Peyer's patch (tissue), 4 donors: Measurements from ENCODE around the gene IL3. TPM values are rescaled to one million over a fixed set of nuclear protein-coding genes. Genes with fewer than 3 reads are reported as not detected.

Source experiments
- DNase-seq, 3 donors: peaks; one replicate each; pipeline ENCODE4 v3.0.0-alpha.2; 2017 to 2019
- H3K27ac ChIP-seq, 4 donors: fragments of 200-600 bp; sonication (generic); one replicate each; pipeline ENCODE4 v1.5.1; 2016 to 2019
- H3K27me3 ChIP-seq, 2 donors: fragments of 200-600 bp; sonication (generic); one replicate each; pipeline ENCODE4 v1.5.1; 2019
- H3K36me3 ChIP-seq, 3 donors: fragments of 200-600 bp; sonication (generic); one replicate each; pipeline ENCODE4 v1.5.1; 2016 to 2019
- H3K4me1 ChIP-seq, 4 donors: fragments of 200-600 bp; sonication (generic); one replicate each; pipeline ENCODE4 v1.5.1; 2016 to 2019
- H3K4me3 ChIP-seq, 4 donors: fragments of 200-600 bp; sonication (generic); 1 replicate in 3 of 4; 2 replicates in 1 of 4; pipeline ENCODE4 v1.5.1; 2016 to 2019; ENCODE audit warnings: mild to moderate bottlenecking in 1 of 4
- H3K9me3 ChIP-seq, 4 donors: fragments of 200-600 bp; sonication (generic); one replicate each; pipeline ENCODE4 v1.5.1; 2016 to 2019; ENCODE audit warnings: mild to moderate bottlenecking in 1 of 4
- POLR2A ChIP-seq, 2 donors: fragments of 450-650 bp; IDR thresholded peaks; one replicate each; pipeline ENCODE4 v1.5.1; 2017; ENCODE audit warnings: antibody characterized with exemption in 2 of 2, mild to moderate bottlenecking in 2 of 2, moderate library complexity in 2 of 2
- total RNA-seq, 4 donors: library from RNA; depleted of rRNA; stranded (reverse); fragments of >200 nt; gene quantifications; one replicate each; pipeline ENCODE4 v1.1.0, GENCODE V29; 2016
- TF ChIP-seq, protein P1 (sequence below), 6 experiments: fragments of 450-650 bp in 4 of 6; fragments of 200-600 bp in 2 of 6; sonication (generic) in 1 of 6; IDR thresholded peaks; one replicate each; pipeline ENCODE4 v1.5.1; 2017 to 2019; ENCODE audit warnings: antibody characterized with exemption in 6 of 6, mild to moderate bottlenecking in 3 of 6, moderate library complexity in 1 of 6

The IL3 gene
- total RNA-seq, 4 donors from 2014 or later, result not detected

DNA sequence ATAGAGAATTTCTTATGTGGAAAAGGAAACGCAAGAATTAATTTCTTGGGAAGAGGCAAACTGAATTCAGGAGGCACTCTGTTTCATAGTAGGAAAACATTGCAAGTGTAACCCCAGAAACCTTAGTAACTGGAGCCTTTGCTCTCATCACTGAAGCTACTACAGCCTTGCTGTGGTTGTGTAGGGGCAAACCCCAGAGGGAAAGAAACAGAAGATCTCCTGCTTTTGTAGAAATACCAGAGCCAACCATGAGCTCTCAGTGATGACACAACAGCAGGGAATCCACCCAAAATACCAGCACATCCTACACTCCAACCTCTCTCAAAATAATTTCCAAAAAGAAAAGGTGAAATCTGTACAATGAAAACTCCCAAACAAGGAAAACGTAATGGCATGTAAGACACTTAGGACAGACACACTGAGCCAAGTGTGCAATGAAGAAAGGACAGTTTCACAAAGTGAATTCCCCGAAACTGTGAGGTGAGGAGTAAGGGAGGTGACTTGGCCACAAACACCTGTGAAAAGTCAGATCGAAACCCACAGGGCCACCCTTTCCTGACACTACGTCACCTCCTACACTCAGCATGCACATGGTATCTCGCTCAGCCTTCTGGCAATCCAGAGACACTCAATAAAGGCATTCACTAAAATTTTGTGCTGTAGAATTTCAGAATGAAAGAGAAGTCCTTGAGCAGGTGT is 40.4 kb upstream of the IL3 start:
- Histone ChIP-seq H3K36me3 (no peaks in the 10 kb centered on the region), H3K27me3 (no peaks in the 10 kb centered on the region), H3K4me1 (peaks cover 0 to 5% (median 2%) of the 10 kb centered on the region in 4 donors), H3K9me3 (no peaks in the 10 kb centered on the region), H3K4me3 (no peak overlapping the region), H3K27ac (no peak overlapping the region)
- peak in 2 of 3 donors; percentile 47 to 70 for DNase-seq
- TF ChIP-seq, protein P1, sequence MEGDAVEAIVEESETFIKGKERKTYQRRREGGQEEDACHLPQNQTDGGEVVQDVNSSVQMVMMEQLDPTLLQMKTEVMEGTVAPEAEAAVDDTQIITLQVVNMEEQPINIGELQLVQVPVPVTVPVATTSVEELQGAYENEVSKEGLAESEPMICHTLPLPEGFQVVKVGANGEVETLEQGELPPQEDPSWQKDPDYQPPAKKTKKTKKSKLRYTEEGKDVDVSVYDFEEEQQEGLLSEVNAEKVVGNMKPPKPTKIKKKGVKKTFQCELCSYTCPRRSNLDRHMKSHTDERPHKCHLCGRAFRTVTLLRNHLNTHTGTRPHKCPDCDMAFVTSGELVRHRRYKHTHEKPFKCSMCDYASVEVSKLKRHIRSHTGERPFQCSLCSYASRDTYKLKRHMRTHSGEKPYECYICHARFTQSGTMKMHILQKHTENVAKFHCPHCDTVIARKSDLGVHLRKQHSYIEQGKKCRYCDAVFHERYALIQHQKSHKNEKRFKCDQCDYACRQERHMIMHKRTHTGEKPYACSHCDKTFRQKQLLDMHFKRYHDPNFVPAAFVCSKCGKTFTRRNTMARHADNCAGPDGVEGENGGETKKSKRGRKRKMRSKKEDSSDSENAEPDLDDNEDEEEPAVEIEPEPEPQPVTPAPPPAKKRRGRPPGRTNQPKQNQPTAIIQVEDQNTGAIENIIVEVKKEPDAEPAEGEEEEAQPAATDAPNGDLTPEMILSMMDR (IDR thresholded peaks at IDR 0.05), result no peak
- TF ChIP-seq POLR2A (IDR thresholded peaks at IDR 0.05), result no peak

DNA sequence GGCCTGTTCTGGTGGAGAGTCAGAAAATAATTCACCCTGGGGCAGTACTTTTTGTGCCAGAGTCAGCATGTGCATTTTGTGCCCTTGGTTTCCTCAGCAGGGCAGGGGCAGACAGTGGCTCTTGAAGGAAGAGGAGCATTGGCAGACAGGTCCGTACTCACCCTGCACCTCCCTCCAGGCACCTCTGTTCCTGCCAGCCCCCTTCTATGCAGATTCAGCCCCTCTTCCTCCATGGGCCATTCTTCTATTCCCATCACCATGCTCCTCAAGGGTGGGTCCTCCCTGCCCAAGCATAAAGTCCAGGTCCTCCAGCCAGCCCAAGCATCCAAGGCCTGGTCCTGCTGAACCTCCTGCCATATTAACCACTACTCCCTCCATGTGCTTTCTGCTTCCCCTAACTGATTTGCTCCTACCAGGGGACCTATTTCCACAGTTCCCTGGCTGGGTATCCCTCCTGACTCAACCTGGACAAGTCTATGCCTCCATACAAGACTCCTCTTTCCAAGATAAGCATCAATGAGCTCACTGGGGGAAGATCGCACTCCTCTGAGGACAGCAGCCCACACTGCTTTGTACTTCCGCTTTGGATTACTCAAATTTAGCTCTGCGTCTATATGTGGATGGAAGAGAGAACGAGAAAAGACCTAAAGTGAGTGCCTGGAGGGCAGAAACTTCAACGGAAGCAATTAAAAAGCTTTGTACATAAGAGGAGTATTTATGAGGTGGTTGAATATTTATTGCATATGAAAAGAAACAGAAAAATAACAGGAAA is 39.7 kb upstream of the IL3 start:
- Histone ChIP-seq H3K4me1 (peaks cover 0 to 5% (median 2%) of the 10 kb centered on the region in 4 donors), H3K27ac (no peak overlapping the region), H3K4me3 (no peak overlapping the region), H3K9me3 (no peaks in the 10 kb centered on the region), H3K27me3 (no peaks in the 10 kb centered on the region), H3K36me3 (no peaks in the 10 kb centered on the region)
- peak in 1 of 3 donors; percentile 23 for DNase-seq
- TF ChIP-seq, protein P1 (IDR thresholded peaks at IDR 0.05), result no peak
- no peak for TF ChIP-seq POLR2A (IDR thresholded peaks at IDR 0.05)

DNA sequence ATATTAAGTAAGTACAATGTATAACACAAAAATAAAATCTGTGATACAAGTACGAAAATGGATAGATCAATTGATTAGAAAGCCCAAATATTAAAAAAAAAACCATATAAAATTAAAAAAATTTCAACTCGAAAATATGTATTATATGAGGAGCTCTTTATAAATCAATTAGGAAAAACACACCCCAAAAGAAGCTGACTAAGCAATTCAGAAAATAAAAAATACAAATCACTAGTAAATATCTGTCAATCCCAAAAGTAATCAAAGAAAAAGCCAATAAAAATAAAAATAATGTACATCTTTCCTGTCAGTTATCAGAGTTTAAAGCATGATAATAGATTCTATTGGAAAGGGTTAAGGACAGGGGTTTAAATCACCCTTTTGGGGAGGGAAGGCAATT is 38.8 kb upstream of the IL3 start:
- TF ChIP-seq POLR2A (IDR thresholded peaks at IDR 0.05), result no peak
- TF ChIP-seq, protein P1 (IDR thresholded peaks at IDR 0.05), result no peak
- H3K4me3 ChIP-seq, result no peak overlapping the region
- no peaks in the 10 kb centered on the region for H3K27me3 ChIP-seq
- no peaks in the 10 kb centered on the region for H3K9me3 ChIP-seq
- H3K4me1 ChIP-seq, result peaks cover 0 to 5% (median 2%) of the 10 kb centered on the region in 4 donors
- no peaks in the 10 kb centered on the region for H3K36me3 ChIP-seq
- DNase-seq, result no peak
- H3K27ac ChIP-seq, result no peak overlapping the region

DNA sequence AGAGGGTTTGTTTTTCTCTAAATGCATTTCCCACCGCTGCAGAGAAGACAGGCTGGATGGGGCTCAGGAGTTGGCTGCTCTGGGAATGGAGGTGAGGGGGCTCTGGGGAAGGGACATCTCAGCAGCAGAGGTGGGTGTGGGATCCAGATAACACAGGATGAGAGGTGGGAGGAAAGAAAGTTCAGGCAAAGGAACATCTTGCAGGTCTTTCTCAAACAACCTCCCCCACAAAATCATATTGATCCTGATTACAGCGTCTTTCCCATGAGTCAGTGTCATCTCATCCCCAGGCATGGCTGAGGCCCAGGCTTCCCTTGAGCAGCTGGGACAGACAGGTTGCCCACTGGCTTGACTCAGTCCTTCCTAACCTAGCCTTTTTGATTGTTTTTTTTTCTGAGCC is 37.7 kb upstream of the IL3 start:
- peaks cover 0 to 5% (median 2%) of the 10 kb centered on the region in 4 donors for H3K4me1 ChIP-seq
- H3K36me3 ChIP-seq, result no peaks in the 10 kb centered on the region
- no peak for DNase-seq
- TF ChIP-seq, protein P1 (IDR thresholded peaks at IDR 0.05), result no peak
- no peak for TF ChIP-seq POLR2A (IDR thresholded peaks at IDR 0.05)
- no peak overlapping the region for H3K4me3 ChIP-seq
- no peak overlapping the region for H3K27ac ChIP-seq
- H3K27me3 ChIP-seq, result no peaks in the 10 kb centered on the region
- H3K9me3 ChIP-seq, result no peaks in the 10 kb centered on the region

DNA sequence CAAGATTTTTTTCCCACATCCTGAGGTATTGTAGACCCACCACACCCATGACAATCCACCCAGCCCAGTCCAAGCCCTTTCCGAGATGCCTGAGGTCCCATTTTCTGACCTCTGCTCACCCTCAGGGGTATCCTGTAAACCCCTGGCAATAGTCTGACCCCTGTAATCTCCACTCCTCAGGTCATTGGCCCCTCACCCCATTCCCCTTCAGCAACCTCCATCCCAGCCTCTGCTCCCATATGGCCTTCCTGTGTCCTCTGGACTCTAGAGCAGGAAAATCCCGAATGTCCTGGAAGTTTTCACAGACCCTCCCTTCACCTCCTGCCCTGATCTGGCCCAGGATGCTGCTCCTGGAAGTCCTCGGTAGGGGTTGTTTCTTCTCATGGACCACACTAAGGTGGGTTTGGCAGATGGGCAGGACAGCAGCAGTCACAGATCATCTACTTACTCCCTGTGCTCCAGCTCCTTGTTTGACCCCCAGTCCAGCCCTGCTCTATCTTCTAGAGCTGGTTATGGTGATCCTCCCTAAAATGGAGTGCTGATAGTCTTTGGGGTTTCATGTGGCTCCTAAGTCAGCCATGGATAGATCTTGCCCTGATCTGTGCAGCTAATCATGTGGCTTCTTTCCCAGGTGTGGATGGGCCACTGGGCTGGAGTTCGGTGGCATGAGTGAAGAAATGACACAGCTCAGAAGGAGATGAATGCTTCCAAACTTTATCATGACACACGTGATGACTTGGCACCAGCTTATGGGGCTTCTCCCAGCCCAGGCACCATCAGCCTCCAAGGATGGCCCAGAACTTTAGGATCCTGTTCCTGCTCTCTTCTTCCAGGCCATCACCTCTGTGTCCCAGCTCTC is 37.0 kb upstream of the IL3 start:
- no peak for DNase-seq
- Histone ChIP-seq H3K27ac (no peak overlapping the region), H3K36me3 (no peaks in the 10 kb centered on the region), H3K4me3 (no peak overlapping the region), H3K9me3 (no peaks in the 10 kb centered on the region), H3K4me1 (peaks cover 0 to 5% (median 2%) of the 10 kb centered on the region in 4 donors), H3K27me3 (no peaks in the 10 kb centered on the region)
- TF ChIP-seq POLR2A (IDR thresholded peaks at IDR 0.05), result no peak
- TF ChIP-seq, protein P1 (IDR thresholded peaks at IDR 0.05), result no peak
